Subcutaneous abdominal adipose tissue (tissue), 5 donors: ENCODE data around the gene MEAF6.

Experiments
- H3K27ac ChIP-seq: one replicate; pipeline ENCODE4 v1.7.0; 2013; ENCODE audit warnings: low read depth, mild to moderate bottlenecking, inconsistent platforms, low read length, moderate library complexity
- H3K27me3 ChIP-seq, 5 donors: one replicate each; pipeline ENCODE4 v1.7.0; 2013; ENCODE audit warnings: low read length in 5 of 5, inconsistent platforms in 1 of 5; ENCODE audit not compliant: control insufficient read depth in 5 of 5, insufficient read depth in 4 of 5
- H3K36me3 ChIP-seq, 5 donors: one replicate each; pipeline ENCODE4 v1.7.0; 2013; ENCODE audit warnings: low read length in 5 of 5; ENCODE audit not compliant: control insufficient read depth in 5 of 5, insufficient read depth in 5 of 5
- H3K4me1 ChIP-seq, 5 donors: one replicate each; pipeline ENCODE4 v1.7.0; 2013; ENCODE audit warnings: low read length in 5 of 5, mild to moderate bottlenecking in 3 of 5, moderate library complexity in 1 of 5; ENCODE audit not compliant: control insufficient read depth in 5 of 5, insufficient read depth in 5 of 5
- H3K4me3 ChIP-seq, 5 donors: one replicate each; pipeline ENCODE4 v1.7.0; 2013; ENCODE audit warnings: low read length in 5 of 5, low read depth in 1 of 5
- H3K9ac ChIP-seq, 5 donors: one replicate each; pipeline ENCODE4 v1.7.0; 2013; ENCODE audit warnings: low read length in 5 of 5, mild to moderate bottlenecking in 4 of 5, moderate library complexity in 3 of 5
- H3K9me3 ChIP-seq, 5 donors: one replicate each; pipeline ENCODE4 v1.7.0; 2013; ENCODE audit warnings: low read length in 5 of 5; ENCODE audit not compliant: control insufficient read depth in 5 of 5
- donor health status: healthy.
- donor health status: healthy.
- donor health status: healthy.
- donor health status: healthy.
- donor health status: healthy.

Gene MEAF6

DNA sequence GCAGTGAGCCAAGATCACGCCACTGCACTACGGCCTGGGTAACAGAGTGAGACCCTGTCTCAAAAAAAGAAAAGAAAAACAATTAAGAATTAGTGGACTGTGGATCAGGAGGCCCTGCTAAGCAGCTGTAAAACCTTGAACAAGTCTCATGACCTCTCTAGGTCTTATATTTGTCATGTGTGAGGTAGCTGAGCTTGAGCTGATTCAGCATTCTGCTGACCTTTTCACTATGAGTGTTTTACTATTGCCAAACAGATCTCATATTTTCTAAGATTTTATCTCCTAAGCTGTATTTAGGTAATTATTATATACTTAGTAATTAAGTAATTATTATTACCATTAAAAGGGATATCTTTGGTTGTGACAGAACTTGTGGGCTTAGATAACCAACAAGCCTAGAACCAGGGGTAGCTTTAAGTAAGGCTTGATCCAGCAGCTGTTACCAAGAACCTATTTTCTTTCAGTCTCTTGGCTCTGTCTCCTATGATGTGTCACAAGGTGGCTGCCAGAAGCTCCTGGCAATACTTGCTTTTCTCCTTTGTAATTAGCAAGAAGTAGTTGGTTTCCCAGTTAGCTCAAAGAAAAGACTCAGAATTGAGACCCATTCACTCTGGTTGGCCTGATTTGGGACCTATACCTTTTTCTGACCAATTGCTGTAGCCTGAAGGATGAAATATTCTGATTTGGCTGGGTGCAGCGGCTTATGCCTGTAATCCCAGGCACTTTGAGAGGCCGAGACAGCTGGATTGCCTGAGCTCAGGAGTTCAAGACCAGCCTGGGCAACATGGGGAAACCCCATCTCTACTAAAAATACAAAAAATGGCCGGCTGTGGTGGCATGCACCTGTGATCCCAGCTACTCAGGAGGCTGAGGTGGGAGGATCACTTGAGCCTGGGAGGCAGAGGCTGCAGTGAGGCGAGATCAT is 48.7 kb downstream of the MEAF6 start:
- Histone ChIP-seq H3K4me1 (peaks cover 0 to 7% (median 3%) of the 10 kb centered on the region in 5 donors), H3K27me3 (no peaks in the 10 kb centered on the region), H3K27ac (peak overlapping the region; percentile 49), H3K9ac (peak overlapping the region in 2 of 5 donors; percentile 21 to 42), H3K36me3 (no peaks in the 10 kb centered on the region), H3K9me3 (no peaks in the 10 kb centered on the region), H3K4me3 (no peak overlapping the region)

DNA sequence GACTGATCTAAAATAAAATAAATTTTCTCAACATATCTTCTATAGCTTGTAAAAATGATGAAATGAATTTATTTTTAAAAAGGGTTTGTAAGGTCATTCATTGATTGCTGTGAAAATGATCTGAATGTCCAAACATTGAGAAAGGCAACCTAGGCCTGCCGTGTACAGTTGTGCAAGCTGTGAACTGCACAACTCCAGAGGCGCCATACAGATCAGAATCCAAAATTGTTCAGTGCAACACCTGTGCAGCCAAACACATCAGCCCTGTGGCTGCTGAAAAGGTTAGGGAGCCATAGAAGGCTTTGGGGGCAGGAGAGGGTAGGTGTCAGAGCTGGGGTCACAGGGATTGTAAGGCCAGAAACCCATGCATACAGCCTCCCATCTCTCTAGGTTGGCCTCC is 50.1 kb downstream of the MEAF6 start:
- peaks cover 0 to 2% (median 0%) of the 10 kb centered on the region in 5 donors for H3K36me3 ChIP-seq
- H3K27ac ChIP-seq: no peak overlapping the region
- peaks cover 0 to 7% (median 3%) of the 10 kb centered on the region in 5 donors for H3K4me1 ChIP-seq
- no peak overlapping the region for H3K9ac ChIP-seq
- no peaks in the 10 kb centered on the region for H3K9me3 ChIP-seq
- H3K4me3 ChIP-seq: no peak overlapping the region
- no peaks in the 10 kb centered on the region for H3K27me3 ChIP-seq

GRCh38 chr1:37461698-37462436 is 52.7 kb downstream of the MEAF6 start:
- H3K27ac ChIP-seq: no peak overlapping the region
- no peak overlapping the region for H3K9ac ChIP-seq
- peaks cover 0 to 7% (median 3%) of the 10 kb centered on the region in 5 donors for H3K4me1 ChIP-seq
- no peaks in the 10 kb centered on the region for H3K27me3 ChIP-seq
- H3K4me3 ChIP-seq: no peak overlapping the region
- H3K36me3 ChIP-seq: peaks cover 0 to 2% (median 0%) of the 10 kb centered on the region in 5 donors
- no peaks in the 10 kb centered on the region for H3K9me3 ChIP-seq

DNA sequence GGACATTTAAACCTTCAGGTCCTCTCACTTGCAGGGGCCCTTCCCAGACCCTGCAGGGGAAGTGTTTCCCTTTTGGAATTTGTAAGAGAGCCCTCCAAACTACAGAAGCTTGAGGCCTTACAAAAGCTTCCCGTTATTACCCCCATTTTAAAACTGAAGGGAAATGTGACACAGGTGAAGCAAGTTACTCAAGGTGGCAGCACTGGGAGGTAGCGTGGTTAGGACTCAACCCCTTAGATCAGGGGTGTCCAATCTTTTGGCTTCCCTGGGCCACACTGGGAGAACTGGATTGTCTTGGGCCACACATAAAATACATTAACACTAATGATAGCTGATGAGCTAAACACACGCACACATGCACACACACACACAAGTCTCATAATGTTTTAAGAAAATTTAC is 56.0 kb downstream of the MEAF6 start:
- Histone ChIP-seq H3K36me3 (peaks cover 0 to 2% (median 0%) of the 10 kb centered on the region in 5 donors), H3K27me3 (no peaks in the 10 kb centered on the region), H3K4me3 (no peak overlapping the region), H3K9me3 (no peaks in the 10 kb centered on the region), H3K9ac (no peak overlapping the region), H3K27ac (no peak overlapping the region), H3K4me1 (peaks cover 0 to 11% (median 8%) of the 10 kb centered on the region in 5 donors)

- no peak overlapping the region for H3K9ac ChIP-seq
- H3K9me3 ChIP-seq: no peaks in the 10 kb centered on the region
These were observed 58.0 kb downstream of the MEAF6 start for GRCh38 chr1:37456614-37457013.

GRCh38 chr1:37455516-37455915 is 59.0 kb downstream of the MEAF6 start:
- H3K9me3 ChIP-seq: no peaks in the 10 kb centered on the region
- H3K9ac ChIP-seq: peak overlapping the region in 3 of 5 donors; percentile 55 to 71 (median 57)
- peak overlapping the region; percentile 57 for H3K27ac ChIP-seq
- peaks cover 0 to 11% (median 8%) of the 10 kb centered on the region in 5 donors for H3K4me1 ChIP-seq
- H3K36me3 ChIP-seq: peaks cover 0 to 2% (median 0%) of the 10 kb centered on the region in 5 donors
- H3K27me3 ChIP-seq: no peaks in the 10 kb centered on the region
- H3K4me3 ChIP-seq: peak overlapping the region in 1 of 5 donors; percentile 60

More at GRCh38 chr1:37456614-37457013, 58.0 kb downstream of the MEAF6 start:
- Histone ChIP-seq H3K36me3 (peaks cover 0 to 2% (median 0%) of the 10 kb centered on the region in 5 donors), H3K4me1 (peaks cover 0 to 11% (median 8%) of the 10 kb centered on the region in 5 donors), H3K27me3 (no peaks in the 10 kb centered on the region), H3K27ac (no peak overlapping the region), H3K4me3 (no peak overlapping the region)

DNA sequence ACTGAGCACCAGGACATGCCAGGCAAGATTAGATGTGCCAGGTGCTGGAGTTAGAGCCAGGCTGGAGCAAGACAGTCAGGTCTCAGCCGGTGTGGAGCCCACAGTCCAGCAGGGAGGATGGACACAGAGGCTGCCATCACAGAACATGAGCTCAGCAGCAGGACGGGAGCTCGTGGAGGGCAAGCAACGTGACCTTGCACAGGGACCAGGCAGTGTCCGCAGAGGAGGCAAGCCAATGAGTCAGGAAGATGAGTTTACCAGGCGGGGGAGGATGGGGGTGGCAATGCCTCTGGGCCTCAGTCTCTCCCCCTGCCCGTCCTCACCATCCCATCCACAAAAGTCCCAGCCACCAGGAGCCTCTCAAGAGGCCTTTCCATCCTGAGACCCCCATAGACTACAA is 60.9 kb downstream of the MEAF6 start:
- Histone ChIP-seq H3K4me1 (peaks cover 0 to 14% (median 8%) of the 10 kb centered on the region in 5 donors), H3K9ac (no peak overlapping the region), H3K4me3 (no peak overlapping the region), H3K27ac (no peak overlapping the region), H3K9me3 (no peaks in the 10 kb centered on the region), H3K27me3 (peaks cover 9 to 14% (median 13%) of the 10 kb centered on the region in 5 donors), H3K36me3 (no peaks in the 10 kb centered on the region)

GRCh38 chr1:37452416-37452815 is 62.1 kb downstream of the MEAF6 start:
- H3K27ac ChIP-seq: no peak overlapping the region
- no peak overlapping the region for H3K4me3 ChIP-seq
- peaks cover 0 to 14% (median 8%) of the 10 kb centered on the region in 5 donors for H3K4me1 ChIP-seq
- H3K9ac ChIP-seq: no peak overlapping the region
- no peaks in the 10 kb centered on the region for H3K9me3 ChIP-seq
- peaks cover 16 to 25% (median 22%) of the 10 kb centered on the region in 5 donors for H3K27me3 ChIP-seq
- H3K36me3 ChIP-seq: no peaks in the 10 kb centered on the region

GRCh38 chr1:37449936-37450335 is 64.6 kb downstream of the MEAF6 start:
- Histone ChIP-seq H3K27ac (no peak overlapping the region), H3K9me3 (no peaks in the 10 kb centered on the region), H3K36me3 (no peaks in the 10 kb centered on the region)

More at GRCh38 chr1:37449936-37450335, 64.6 kb downstream of the MEAF6 start:
- H3K4me3 ChIP-seq: no peak overlapping the region
- peaks cover 0 to 8% (median 2%) of the 10 kb centered on the region in 5 donors for H3K4me1 ChIP-seq
- H3K9ac ChIP-seq: no peak overlapping the region
- H3K27me3 ChIP-seq: peaks cover 20 to 33% (median 25%) of the 10 kb centered on the region in 5 donors
